Stimulated activated CD4-positive, alpha-beta T cell treated with anti-CD3 and anti-CD28 coated beads, TNF-alpha, amount 100 ng/mL, for 1 hour (primary cell): Measurements from ENCODE around the gene TOPORS.

Experiments used
- DNase-seq, 3 donors: peaks; one replicate each; pipeline ENCODE4 v3.0.0-alpha.2; 2020; ENCODE audit warnings: low read depth in 3 of 3, low spot score in 1 of 3

Gene TOPORS

DNA sequence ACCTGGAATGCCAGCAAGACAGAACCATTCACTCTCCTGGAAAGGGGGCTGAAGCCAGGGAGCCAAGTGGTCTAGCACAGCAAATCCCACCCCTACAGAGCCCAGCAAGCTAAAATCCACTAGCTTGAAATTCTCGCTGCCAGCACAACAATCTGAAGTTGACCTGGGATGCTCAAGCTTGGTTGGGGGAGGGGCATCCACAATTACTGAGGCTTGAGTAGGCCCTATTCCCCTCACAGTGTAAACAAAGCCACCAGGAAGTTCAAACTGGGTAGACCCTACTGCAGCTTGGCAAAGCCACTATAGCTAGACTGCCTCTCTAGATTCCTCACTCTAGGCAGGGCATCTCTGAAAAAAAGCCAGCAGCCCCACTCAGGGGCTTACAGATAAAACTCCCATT lies 43.7 kb downstream of the TOPORS start:
- no peak for DNase-seq

DNA sequence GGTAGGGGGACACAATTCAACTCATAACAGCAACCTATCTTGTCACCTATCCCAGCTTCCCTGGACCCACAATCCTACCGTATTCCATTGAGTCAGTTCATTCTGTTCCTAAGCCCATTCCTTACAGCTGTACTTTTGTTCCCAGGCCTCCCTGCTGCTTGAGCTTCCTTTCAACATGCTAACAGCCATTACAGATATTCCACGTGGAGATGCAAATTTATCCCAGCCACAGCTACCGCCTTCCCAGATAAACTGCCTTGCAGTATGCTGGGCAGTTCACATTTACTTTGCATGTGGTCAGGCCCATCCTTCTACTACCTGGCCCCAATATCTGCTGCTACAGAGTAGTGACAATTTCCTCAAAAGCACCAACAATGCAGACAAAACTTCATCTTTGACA lies 49.4 kb downstream of the TOPORS start:
- DNase-seq: no peak

DNA sequence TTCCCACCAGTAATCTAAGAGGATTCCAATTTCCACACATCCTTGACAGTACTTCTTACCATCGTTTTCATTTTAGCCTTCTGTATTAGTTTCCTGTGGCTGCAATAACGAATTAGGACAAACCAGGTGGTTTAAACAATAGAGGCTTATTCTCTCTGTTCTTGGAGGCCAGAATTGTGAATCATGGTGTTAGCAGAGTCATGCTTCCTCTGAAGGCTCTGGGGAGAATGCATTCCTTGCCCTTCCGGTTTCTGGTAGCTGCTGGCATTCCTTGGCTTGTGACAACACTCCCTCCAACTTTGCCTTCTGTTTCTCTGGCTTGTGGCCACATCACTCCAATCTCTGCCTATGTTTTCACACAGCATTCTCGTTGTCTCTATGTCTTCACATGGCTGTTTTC lies 49.9 kb downstream of the TOPORS start:
- no peak for DNase-seq

DNA sequence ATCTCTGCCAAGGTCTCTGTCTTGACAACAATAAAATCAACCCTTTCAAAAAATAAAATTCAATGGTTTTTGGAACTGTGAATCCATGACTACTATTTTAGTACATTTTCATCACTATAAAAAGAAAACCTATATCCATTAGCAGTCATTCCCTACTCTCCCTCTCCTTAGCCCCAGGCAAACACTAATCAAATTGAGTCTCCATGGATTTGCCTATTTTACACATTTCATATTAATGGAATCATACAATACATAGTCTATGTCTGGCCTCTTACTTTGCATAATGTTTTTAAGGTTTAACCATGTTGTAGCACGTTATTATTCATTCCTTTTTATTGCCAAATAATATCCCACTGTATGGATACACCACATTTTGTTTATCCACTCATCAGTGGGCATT lies 50.5 kb downstream of the TOPORS start:
- DNase-seq: no peak

DNA sequence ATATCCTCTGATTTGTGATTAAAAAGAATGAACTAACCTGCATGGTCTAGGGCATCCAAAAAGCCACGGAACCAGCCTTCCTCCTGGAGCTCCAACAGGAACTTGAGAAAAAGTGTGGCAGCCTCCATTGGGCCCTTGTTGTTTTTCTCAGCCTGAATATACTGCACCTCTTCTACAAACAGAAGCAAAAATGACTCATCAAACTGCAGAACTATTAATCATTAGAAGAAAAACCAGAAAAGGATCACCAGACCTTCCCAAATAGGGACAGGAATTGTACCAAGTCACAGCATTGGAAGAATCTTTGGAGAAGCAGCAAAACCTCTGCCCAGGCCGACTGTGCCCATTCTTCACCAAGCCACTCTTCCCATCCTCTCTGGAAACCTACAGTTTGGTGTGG lies 51.6 kb downstream of the TOPORS start:
- no peak for DNase-seq

DNA sequence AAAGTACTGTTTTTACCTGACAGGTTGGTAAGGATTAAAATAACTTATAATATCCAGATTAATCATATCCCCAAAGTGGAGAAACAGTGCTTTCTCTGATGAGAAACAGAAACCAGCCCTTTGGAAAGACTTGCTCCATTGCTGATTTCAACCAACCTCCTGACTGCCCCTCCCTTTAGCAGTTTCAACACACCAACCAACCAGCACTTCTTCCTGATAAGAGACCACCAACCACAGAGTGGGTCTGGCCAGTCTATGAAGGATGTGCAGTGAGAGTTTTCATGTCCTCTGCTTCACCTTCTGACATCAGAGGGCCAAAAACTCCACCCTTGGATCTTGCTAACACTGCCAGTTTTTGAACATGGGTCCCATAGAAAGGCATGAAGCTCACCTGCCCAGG lies 54.5 kb downstream of the TOPORS start:
- DNase-seq: no peak

DNA sequence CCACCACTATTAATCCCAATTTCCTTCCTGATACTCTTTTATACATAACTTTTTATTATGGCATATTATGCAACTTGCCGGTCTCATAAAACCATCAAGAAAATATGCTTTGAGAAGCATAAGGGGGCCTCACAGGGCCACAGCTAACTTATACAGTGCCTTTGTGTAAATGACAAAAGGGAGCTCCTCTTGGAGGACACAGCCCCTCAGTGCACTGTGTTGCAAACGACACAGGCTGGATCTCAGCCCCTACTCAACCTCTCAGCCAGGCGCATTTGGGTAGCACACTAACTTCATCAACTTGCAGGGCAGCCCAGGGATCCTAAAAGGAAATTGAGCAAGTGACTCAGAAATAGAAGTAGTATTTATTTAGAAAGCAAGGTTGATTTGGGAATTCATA lies 61.8 kb downstream of the TOPORS start:
- no peak for DNase-seq
